ENCODE data around the gene FAF1. TPM values are rescaled to one million over a fixed set of nuclear protein-coding genes. Genes with fewer than 3 reads are reported as not detected.
A peak's percentile ranks its signal among the peaks of the same experiment; 100 is the strongest.

FAF1 gene
- total RNA-seq, 1 experiment from 2014 or later, result 114 TPM

DNA sequence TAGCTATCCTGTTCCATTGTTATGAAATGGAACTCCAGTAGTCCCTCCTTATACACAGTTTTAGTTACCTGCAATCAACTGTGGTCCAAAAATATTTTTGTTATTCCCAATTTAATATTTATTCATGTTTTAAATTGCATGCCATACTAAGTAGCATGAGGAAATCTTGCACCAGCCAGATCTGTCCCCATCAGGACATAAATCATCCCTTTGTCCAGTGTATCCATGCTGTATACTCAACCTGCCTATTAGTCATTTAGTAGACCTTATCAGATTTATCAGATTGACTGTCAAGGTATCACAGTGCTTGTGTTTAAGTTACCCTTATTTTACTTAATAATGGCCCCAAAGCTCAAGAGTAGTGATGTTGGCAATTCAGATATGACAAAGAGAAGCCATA lies 328.9 kb downstream of the FAF1 start:
- in situ Hi-C loops (cut with HindIII; ENCODE audit: low sequenced_read_pairs), result no loop called here
- no peak for DNase-seq (ENCODE audit: low spot score)

DNA sequence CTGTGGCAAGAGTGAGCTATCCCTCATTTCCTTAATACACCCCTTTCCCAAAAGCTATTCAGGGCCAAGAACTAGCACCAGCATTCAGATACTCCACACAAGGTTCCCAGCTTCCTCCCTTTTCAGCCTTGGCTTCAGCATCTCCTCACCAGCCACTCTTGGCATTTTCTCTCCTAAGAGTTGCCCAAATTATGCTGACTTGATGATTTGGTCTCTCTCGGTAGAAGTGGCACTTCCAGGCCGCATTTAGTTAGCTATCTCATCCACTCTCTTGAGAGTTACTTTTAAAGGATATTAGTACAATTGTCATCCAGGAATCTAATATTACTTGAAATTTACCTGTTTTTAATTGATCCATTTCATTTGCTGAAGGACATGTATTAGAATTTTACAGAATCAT lies 337.8 kb downstream of the FAF1 start:
- in situ Hi-C loops (cut with HindIII; ENCODE audit: low sequenced_read_pairs), result no loop called here
- DNase-seq (ENCODE audit: low spot score), result no peak

DNA sequence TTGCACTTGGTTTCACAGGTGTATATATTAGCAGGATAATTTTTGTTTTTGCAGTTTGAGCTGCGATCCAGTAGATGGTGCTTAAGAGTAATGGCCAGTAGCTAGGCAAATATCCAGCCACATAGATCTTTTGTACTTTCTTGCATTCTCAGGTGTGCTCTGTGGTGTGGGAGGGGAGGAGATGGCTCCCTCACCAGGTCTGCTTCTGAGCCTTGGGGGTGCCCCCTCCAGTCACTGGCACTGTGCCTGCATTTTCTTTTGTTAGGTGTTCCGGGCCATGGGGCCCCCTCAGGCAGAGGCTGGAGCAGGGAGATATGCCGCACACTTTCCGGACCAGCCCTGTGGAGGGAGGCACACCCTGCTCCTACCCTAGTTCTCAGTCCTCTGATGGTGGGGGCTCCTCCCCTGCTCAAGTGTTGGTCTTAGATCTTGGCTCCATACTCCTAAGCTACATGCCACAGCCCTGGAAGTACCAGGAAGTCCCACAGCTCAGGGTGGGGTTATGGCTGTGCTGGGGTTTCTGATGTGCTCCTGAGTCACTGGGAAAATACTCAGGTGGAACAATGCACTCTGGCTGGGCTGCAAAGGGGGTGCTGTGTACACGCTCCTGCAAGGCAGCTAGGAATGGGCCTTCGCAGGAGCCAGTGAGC lies 339.3 kb downstream of the FAF1 start:
- no peak for DNase-seq (ENCODE audit: low spot score)
- in situ Hi-C loops (cut with HindIII; ENCODE audit: low sequenced_read_pairs), result no loop called here

DNA sequence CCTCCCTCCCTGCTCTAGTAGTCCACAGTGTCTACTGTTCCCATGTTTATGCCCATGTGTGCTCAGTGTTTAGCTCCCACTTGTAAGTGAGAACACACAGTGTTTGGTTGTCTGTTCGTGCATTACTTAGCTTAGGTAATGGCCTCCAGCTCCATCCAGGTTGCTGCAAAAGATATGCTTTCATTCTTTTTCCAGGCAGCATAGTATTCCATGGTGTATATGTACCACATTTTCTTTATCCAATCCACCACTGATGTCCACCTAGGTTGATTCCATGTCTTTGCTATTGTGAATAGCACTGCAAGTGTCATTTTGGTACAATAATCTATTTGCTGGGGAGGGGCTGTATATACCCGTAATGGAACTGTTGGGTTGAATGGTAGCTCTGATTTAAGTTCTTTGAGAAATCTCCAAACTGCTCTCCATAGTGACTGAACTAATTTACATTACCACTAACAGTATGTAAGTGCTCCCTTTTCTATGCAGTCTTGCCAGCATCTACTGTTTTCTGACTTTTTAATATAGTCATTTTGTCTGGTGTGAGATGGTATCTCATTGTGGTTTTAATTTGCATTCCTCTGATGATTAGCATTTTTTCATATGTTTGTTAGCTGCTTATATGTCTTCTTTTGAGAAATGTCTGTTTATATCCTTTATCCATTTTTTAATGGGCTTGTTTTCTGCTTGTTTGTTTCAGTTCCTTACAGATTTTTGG lies 344.9 kb downstream of the FAF1 start:
- DNase-seq (ENCODE audit: low spot score), result no peak
- in situ Hi-C loops (cut with HindIII; ENCODE audit: low sequenced_read_pairs), result no loop called here

DNA sequence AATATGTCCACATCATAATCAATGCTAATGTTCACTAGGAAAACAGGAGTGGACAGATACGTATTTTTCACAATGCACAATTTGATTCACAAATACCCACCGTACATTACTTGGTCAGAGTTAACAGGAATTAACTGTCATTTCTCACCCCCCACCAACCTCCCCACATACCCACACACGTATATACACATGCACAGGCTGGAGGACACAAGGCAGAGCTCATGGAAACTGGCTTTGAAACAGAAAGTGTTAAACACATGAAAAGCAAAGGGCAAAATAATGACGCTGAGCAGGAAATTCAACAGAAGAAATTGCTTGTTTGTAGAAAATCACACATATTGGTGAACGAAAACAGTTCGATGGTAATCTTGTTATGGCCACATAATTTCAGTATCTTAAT lies 348.4 kb downstream of the FAF1 start:
- in situ Hi-C loops (cut with HindIII; ENCODE audit: low sequenced_read_pairs), result no loop called here
- no peak for DNase-seq (ENCODE audit: low spot score)

DNA sequence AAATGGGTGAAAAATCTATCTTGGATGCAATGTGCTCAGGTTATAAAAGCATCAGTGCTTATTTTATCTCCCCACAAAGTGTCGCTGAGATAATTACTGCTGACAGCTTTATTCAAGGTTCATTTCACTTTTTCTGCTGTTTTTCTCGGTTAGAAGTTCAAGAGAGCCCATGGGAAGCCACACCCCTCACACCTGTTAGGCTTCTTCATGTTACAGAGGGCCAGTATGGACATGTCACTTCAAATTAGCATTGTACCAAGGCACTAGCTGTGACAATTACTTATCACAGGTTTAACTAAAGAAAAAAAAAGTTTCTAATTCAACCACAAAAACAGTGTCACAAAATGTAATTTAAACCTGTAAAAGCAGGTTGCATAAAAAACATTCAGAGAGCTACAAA lies 349.5 kb downstream of the FAF1 start:
- DNase-seq (ENCODE audit: low spot score), result peak; percentile 41
- in situ Hi-C loops (cut with HindIII; ENCODE audit: low sequenced_read_pairs), result no loop called here

DNA sequence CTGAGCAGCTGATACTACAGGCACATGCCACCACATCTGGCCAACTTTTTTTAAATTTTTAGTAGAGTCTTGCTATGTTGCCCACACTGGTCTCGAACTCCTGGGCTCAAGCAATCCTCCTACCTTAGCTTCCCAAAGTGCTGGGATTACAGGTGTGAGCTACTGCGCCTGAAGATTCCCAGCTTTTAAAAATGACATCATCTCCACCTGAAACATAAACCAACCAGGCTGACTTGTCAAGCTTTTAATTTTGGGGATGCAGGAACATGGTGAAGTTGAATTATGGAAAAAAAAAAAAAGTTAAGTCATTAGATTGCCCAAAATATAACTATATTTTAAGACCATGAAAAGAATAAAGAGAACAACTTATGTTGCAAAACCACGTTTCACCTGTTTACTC lies 350.6 kb downstream of the FAF1 start:
- no peak for DNase-seq (ENCODE audit: low spot score)
- in situ Hi-C loops (cut with HindIII; ENCODE audit: low sequenced_read_pairs), result no loop called here

DNA sequence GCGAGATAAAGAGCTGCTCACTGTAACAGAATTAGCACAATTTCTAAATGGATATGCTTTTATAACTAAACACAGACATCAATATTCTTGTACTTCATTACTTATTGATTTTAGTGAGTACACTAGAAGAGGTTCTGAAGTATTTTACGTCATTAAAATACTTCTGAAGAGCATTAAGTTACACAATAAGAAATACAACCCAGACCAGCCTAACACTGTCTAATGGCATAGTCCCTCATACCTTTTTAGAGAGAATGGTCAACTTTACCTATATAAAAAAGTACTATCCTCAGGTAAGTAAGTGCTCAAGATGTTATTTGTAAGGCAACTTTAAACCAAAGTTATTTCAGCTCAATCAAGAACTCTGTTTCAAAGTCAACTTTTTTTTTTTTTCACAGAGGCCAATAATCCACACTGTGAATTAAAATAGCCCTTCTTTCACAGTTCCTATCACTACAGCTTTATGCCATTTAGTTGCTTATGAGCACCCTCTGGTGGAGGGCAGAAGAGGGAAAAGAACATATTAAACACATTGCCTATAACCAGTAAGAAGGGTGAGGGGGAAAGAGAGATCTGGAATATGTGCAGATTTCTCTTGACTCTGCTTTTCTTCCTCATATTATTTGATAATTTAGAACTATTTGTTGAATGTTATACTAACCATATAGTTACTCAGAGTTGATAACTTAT lies 354.7 kb downstream of the FAF1 start:
- in situ Hi-C loops (cut with HindIII; ENCODE audit: low sequenced_read_pairs), result no loop called here
- no peak for DNase-seq (ENCODE audit: low spot score)

DNA sequence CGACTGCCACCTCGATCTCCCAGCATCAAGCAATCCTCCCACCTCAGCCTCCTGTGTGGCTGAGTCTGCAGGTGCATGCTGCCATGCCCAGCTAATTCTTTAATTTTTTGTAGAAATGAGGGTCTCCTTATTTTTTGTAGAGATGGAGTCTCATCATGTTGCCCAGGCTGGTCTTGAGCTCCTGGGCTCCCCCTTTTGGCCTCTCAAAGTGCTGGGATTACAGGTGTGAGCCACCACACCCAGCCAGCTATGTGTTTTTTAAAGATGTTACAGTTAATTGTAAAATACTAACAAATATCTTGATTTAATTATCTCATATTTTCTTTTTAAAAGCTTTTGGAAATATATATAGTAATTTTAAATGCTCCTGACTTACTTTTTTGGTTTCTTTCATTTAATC lies 355.5 kb downstream of the FAF1 start:
- in situ Hi-C loops (cut with HindIII; ENCODE audit: low sequenced_read_pairs), result no loop called here
- no peak for DNase-seq (ENCODE audit: low spot score)

DNA sequence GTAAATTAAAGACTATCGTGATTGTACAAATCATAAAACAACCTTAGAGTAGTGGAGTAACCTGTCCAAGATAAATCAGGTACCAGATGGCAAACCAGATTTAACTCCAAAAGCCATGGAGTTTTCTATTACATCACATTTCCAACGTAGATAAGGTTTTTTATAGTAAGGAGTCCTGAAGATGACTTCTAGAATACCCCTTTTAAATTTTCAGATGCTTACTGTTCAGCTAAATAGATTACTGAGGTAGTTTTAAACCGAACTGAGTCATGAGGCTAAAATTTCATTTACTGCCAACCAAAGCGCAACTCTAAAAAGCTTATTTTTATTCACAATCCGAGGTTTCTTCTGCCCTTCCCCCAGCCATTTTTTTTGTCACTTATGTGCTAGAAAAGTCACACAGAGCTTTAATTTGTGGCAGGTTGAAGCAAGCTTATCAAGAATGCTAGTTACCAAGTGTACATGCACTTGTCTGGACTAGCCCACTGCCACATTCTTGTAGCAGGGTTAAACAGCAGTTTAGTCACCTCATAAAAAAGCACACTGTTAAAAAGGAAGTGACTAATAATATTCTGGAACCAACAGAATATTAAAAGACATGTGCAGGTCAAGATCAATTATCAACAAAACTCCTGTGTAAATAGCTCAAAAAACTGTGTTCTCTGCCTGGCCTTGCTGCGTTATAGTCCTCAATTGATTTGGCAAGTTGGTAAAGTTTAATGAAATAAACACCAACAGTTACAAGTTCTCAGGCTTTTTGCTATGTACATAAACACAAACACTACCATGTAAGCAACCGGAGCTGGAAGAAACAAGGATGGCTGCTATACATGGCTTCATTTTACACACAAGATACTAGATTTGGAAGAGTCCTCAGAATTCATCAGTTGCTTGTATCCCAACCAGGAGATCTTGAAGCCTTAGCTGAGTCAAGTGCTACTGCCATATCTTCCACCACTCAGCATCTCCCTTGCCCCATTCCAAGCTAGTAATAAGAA lies 356.5 kb downstream of the FAF1 start:
- in situ Hi-C loops (cut with HindIII; ENCODE audit: low sequenced_read_pairs), result no loop called here
- DNase-seq (ENCODE audit: low spot score), result peak; percentile 24

DNA sequence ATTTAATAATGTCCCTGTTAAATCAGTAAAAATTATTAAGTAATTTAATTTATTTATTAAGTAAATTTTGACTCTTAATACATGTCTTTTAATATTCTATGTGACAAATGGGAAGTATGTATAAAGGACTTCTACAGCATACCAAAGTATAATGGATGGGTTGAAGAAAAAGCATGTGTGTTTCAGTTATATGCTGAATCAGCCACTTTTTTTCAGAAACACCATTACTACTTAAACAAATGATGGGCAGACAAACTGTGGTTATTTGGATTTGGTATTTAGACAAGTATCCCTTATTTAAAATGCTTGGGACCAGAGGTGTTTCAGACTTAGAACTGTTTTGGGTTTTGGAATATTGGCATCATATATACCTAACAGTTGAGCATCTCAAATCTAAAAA lies 360.5 kb downstream of the FAF1 start:
- in situ Hi-C loops (cut with HindIII; ENCODE audit: low sequenced_read_pairs), result no loop called here
- DNase-seq (ENCODE audit: low spot score), result no peak

DNA sequence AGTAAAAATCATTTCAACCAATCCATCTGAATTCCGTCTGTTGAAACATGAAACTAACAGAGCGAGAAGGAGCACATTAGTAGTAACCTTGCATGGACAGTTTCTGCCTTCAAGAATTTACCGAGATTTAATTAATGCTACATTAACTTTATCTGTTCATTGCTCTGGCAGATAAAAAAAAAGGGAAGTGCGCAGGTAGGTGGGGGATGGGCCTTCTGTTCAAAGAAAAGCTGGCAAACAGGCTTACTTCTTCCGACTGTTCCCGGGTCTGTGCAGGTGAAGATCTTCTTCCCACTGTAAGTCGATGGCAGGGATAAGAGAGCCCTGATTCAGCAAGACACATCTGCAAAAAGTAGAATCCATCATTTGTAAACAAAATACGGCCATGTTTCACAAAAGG lies 364.2 kb downstream of the FAF1 start:
- DNase-seq (ENCODE audit: low spot score), result no peak
- in situ Hi-C loops (cut with HindIII; ENCODE audit: low sequenced_read_pairs), result no loop called here

DNA sequence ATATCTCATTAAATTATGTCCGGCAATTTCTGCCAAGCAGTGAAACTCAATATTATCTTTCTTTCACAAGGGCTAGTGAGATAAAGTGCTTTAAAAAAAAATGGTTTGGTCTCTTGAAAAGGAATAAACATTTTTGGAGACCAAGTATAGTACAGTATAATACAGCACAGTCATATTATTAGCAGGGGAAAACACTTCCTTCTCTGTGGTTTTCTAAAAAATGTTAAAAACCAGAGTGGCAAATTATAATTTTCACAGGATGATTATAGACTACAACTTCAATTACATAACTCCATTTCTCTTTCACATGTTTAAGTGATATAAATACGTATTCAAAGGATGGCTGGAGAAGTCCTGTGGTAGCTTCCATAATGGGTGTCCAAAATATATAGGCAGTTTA lies 366.6 kb downstream of the FAF1 start:
- in situ Hi-C loops (cut with HindIII; ENCODE audit: low sequenced_read_pairs), result no loop called here
- no peak for DNase-seq (ENCODE audit: low spot score)

DNA sequence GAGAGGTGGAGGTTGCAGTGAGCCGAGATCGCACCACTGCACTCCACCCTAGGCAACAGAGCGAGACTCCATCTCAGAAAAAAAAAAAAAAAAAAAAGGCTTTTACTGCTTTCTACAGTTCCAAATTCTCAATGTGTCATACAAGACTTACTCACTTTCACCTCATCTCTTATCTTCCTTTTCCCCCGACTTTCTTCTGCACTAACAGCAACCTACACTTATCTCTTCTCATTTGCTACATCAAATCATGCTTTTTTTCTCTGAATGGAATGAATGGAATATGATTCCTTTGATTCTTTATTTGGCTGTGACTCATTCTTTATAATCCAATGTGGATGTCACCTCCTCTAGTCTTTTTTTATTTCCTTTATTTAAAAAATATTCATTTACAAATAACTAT lies 368.5 kb downstream of the FAF1 start:
- in situ Hi-C loops (cut with HindIII; ENCODE audit: low sequenced_read_pairs), result no loop called here
- no peak for DNase-seq (ENCODE audit: low spot score)

DNA sequence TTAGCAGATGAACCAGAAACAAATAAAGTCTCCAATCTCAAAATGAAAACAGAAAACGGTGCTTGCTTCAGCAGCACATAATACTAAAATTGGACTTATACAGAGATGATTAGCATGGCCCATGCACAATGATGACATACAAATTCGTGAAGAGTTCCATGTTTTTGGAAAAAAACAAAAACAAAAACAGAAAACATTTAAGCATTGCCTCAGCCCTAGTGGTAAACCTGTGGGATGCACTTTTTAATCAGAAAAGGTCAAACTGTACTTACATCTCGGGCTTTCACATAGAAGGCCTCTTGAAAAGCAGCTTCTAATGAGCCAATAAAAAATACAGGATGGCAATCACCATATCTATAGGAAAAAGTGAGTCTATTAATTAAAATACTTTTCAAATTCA lies 377.7 kb downstream of the FAF1 start:
- in situ Hi-C loops (cut with HindIII; ENCODE audit: low sequenced_read_pairs), result no loop called here

DNA sequence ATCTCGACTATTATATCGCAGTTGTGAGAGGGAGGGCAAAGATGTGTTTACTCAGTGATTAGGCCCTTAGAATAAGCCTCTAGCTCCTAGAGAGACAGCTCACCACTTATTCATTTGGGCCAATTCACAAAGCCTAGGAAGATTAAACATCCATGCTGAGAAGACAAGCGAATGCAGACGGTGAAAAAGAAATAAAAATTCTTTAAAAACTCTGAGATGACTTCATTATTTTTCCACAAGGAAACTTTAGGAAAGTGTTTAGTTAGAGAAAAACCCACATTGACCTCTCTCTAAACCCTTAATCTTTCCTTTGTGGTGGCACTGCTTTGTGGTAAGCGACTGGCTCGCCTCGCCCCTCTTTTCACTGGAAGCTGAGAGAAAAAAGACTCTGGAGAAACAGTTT lies 390.0 kb downstream of the FAF1 start:
- in situ Hi-C loops (cut with HindIII; ENCODE audit: low sequenced_read_pairs), result no loop called here
- no peak for DNase-seq (ENCODE audit: low spot score)

More for the DNA sequence above, 377.7 kb downstream of the FAF1 start:
- DNase-seq (ENCODE audit: low spot score), result no peak

DNA sequence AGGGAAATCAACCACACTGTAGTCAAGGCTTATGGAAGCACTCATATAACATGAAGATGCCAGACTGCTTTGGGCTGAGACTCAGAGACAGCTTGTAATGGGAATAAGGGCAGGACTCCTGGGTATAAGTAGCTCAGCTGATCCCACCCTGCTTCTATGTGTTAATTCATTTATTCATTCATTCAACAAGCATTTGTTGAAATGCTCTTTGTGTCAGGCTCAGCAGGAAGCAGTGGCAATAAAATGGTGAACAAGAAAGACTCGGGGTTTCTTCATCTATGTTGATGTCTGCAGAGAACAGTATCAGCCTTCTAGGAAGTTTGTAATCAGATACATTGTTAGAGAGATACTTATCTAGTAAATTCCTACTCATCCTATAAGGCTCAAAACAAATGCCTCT lies 391.3 kb downstream of the FAF1 start:
- no peak for DNase-seq (ENCODE audit: low spot score)
- in situ Hi-C loops (cut with HindIII; ENCODE audit: low sequenced_read_pairs), result no loop called here

DNA sequence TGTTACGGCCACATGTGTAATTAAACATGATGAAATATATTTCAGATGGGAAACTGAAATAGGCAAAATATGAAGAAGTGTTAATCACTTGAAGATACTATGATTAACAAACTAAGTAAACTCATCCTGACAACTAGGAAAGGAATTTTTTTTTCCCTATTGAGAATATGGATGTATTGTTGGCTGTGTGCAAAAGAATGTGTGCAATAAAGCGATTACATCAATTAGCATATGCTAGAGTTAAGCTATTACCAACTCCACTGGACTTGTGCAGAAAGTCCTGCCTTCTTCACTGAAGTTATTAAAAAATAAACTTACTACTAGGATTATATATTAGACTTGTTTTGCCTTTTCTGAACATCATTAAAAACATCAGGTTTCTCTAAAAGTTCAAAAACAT lies 393.7 kb downstream of the FAF1 start:
- in situ Hi-C loops (cut with HindIII; ENCODE audit: low sequenced_read_pairs), result no loop called here
- no peak for DNase-seq (ENCODE audit: low spot score)

DNA sequence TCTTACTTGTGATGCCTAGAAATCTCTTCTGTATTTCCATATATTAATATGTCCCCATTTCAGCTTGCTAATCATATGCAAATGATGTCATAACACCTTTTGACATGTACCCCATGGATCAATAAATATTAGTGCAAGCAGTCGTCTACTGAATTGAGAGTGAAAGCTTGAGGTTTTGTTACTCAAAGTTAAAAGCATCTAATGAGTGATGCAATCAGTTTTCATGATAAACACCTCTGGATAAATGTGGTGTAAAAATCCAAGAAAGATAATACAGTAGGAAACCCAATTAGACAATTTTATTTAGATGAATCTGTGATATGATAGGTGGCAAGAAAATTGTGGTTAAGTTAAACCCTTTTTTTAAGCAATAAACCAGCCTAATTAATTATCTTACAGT lies 395.6 kb downstream of the FAF1 start:
- in situ Hi-C loops (cut with HindIII; ENCODE audit: low sequenced_read_pairs), result no loop called here
- no peak for DNase-seq (ENCODE audit: low spot score)

DNA sequence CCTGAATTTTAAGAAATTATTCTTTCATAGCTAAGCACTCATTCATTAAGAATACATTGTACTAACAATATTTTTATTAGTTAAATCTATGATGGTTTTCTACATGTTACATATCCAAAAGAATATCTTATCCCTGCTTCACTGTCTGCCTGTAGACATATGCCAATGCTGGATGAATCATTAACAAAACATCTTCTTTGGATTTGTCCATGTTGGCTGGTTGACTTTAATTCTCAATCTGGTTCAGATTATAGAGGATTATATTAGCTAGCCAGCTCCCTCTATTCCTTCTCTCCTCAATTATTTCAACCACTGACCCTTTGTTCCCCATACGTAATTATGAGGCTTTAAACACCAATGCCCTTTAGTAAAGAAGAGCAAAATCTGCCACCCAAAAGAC lies 398.0 kb downstream of the FAF1 start:
- DNase-seq (ENCODE audit: low spot score), result no peak
- in situ Hi-C loops (cut with HindIII; ENCODE audit: low sequenced_read_pairs), result no loop called here
